Liver (tissue), 9 donors: ENCODE measurements around the gene SDR39U1. TPM values are rescaled to one million over a fixed set of nuclear protein-coding genes. Genes with fewer than 3 reads are reported as not detected.

Source experiments
- DNase-seq: peaks from one replicate; pipeline ENCODE4 v3.0.0-alpha.2; 2017; ENCODE audit warnings: low spot score
- H3K27ac ChIP-seq, 2 donors: one replicate each; pipeline ENCODE4 v1.7.0; 2013; ENCODE audit warnings: inconsistent platforms in 2 of 2, low read length in 2 of 2, control low read depth in 1 of 2, low read depth in 1 of 2, mild to moderate bottlenecking in 1 of 2
- H3K27me3 ChIP-seq, 4 donors: one replicate each; pipeline versions ENCODE4 v1.6.1 to v1.7.0; 2013; ENCODE audit warnings: low read length in 3 of 4, inconsistent platforms in 1 of 4, mild to moderate bottlenecking in 1 of 4, moderate library complexity in 1 of 4; ENCODE audit not compliant: control insufficient read depth in 4 of 4, insufficient read depth in 4 of 4
- H3K36me3 ChIP-seq, 4 donors: one replicate each; pipeline versions ENCODE4 v1.6.1 to v1.7.0; 2013; ENCODE audit warnings: low read length in 3 of 4, mild to moderate bottlenecking in 3 of 4, low read depth in 1 of 4, moderate library complexity in 1 of 4; ENCODE audit not compliant: control insufficient read depth in 4 of 4, insufficient read depth in 3 of 4
- H3K4me1 ChIP-seq, 4 donors: one replicate each; pipeline versions ENCODE4 v1.6.1 to v1.7.0; 2013; ENCODE audit warnings: low read length in 3 of 4, mild to moderate bottlenecking in 3 of 4, moderate library complexity in 1 of 4; ENCODE audit not compliant: control insufficient read depth in 4 of 4, insufficient read depth in 4 of 4
- H3K4me3 ChIP-seq, 3 donors: one replicate each; pipeline versions ENCODE4 v1.6.1 to v1.7.0; 2013; ENCODE audit warnings: low read length in 3 of 3, control low read depth in 1 of 3, low read depth in 1 of 3, mild to moderate bottlenecking in 1 of 3
- H3K9ac ChIP-seq, 2 donors: one replicate each; pipeline ENCODE4 v1.7.0; 2013; ENCODE audit warnings: low read length in 2 of 2, mild to moderate bottlenecking in 2 of 2, moderate library complexity in 2 of 2, control low read depth in 1 of 2, low read depth in 1 of 2
- H3K9me3 ChIP-seq, 4 donors: one replicate each; pipeline versions ENCODE4 v1.6.1 to v1.7.0; 2013; ENCODE audit warnings: low read length in 3 of 4; ENCODE audit not compliant: control insufficient read depth in 4 of 4
- ATF3 ChIP-seq: IDR thresholded peaks from 2 replicates; pipeline ENCODE4 v1.6.1; 2016; ENCODE audit warnings: antibody characterized with exemption
- CTCF ChIP-seq: fragments of 150-350 bp; IDR thresholded peaks from 2 replicates; pipeline ENCODE4 v1.5.1; 2017; ENCODE audit warnings: improper control_type of control experiment, low read depth, low read length; ENCODE audit not compliant: missing input control
- FOXA1 ChIP-seq: IDR thresholded peaks from 2 replicates; pipeline ENCODE4 v1.6.1; 2016; ENCODE audit warnings: antibody characterized with exemption
- FOXA2 ChIP-seq: IDR thresholded peaks from 2 replicates; pipeline ENCODE4 v1.6.1; 2016; ENCODE audit warnings: antibody characterized with exemption
- GABPA ChIP-seq, 2 donors: IDR thresholded peaks in 1 of 2; conservative IDR thresholded peaks in 1 of 2; 2 replicates each; pipeline ENCODE4 v1.6.1; 2016; ENCODE audit warnings: antibody characterized with exemption in 2 of 2, mild to moderate bottlenecking in 1 of 2, moderate library complexity in 1 of 2
- HNF4A ChIP-seq, 2 donors: conservative IDR thresholded peaks; 2 replicates each; pipeline ENCODE4 v1.6.1; 2016; ENCODE audit warnings: antibody characterized with exemption in 2 of 2, mild to moderate bottlenecking in 2 of 2
- HNF4G ChIP-seq: IDR thresholded peaks from 2 replicates; pipeline ENCODE4 v1.6.1; 2016; ENCODE audit warnings: antibody characterized with exemption
- JUND ChIP-seq, 2 donors: IDR thresholded peaks; 2 replicates each; pipeline ENCODE4 v1.6.1; 2016; ENCODE audit warnings: antibody characterized with exemption in 2 of 2
- MAX ChIP-seq: IDR thresholded peaks from 2 replicates; pipeline ENCODE4 v1.6.1; 2016; ENCODE audit warnings: antibody characterized with exemption
- RAD21 ChIP-seq, 2 donors: IDR thresholded peaks; 2 replicates each; pipeline ENCODE4 v1.6.1; 2016; ENCODE audit warnings: antibody characterized with exemption in 2 of 2, mild to moderate bottlenecking in 2 of 2
- RXRA ChIP-seq, 2 donors: IDR thresholded peaks; 2 replicates each; pipeline ENCODE4 v1.6.1; 2017 to 2018; ENCODE audit warnings: antibody characterized with exemption in 2 of 2, mild to moderate bottlenecking in 1 of 2
- SP1 ChIP-seq: IDR thresholded peaks from 2 replicates; pipeline ENCODE4 v1.6.1; 2018; ENCODE audit warnings: antibody characterized with exemption, mild to moderate bottlenecking
- TAF1 ChIP-seq: conservative IDR thresholded peaks from 2 replicates; pipeline ENCODE4 v1.6.1; 2016; ENCODE audit warnings: antibody characterized with exemption, mild to moderate bottlenecking
- YY1 ChIP-seq: IDR thresholded peaks from 2 replicates; pipeline ENCODE4 v1.6.1; 2016; ENCODE audit warnings: antibody characterized with exemption, mild to moderate bottlenecking
- WGBS: extraction: QIAGEN DNeasy Blood & Tissue Kit; methylation state at CpG from one replicate; pipeline ENCODE4 v1.1.7; 2013; 5-methylcytosine and 5-hydroxymethylcytosine counted together
- polyA plus RNA-seq, 2 donors: library from polyadenylated mRNA; stranded (reverse) in 1 of 2; unstranded in 1 of 2; fragments of 200-250 nt in 1 of 2; fragments of >200 nt in 1 of 2; fragmentation: Nextera tagmentation in 1 of 2; extraction: Ambion mirVana in 1 of 2; gene quantifications; one replicate each; pipeline versions ENCODE4 v1.2.1 to v1.2.3, GENCODE V29; 2013 to 2015
- total RNA-seq, 2 donors: library from RNA; depleted of rRNA; stranded (reverse); fragments of >200 nt; gene quantifications; one replicate each; pipeline ENCODE4 v1.2.3, GENCODE V29; 2014
- donor health status: healthy.
- donor health status: healthy.
- donor health status: healthy.
- donor health status: healthy.
- donor health status: healthy.

The SDR39U1 gene
- total and polyA plus RNA-seq, 4 donors, result 10.8 to 50.4 (median 25.9) TPM

- no peaks in the 10 kb centered on the region for H3K27me3 ChIP-seq
- peaks cover 0 to 4% (median 0%) of the 10 kb centered on the region in 4 donors for H3K36me3 ChIP-seq
- no peak overlapping the region for H3K9ac ChIP-seq
- TF ChIP-seq CTCF (no peak), YY1 (no peak), RXRA (IDR thresholded peaks at IDR 0.05) (no peak), MAX (no peak), GABPA (IDR thresholded peaks at IDR 0.05 in 1 of 2, conservative IDR thresholded peaks at IDR 0.05 in 1 of 2) (no peak), TAF1 (no peak), RAD21 (IDR thresholded peaks at IDR 0.05) (no peak), HNF4G (no peak), JUND (IDR thresholded peaks at IDR 0.05) (no peak), FOXA1 (no peak), SP1 (no peak)
- peaks cover 0 to 31% (median 22%) of the 10 kb centered on the region in 4 donors for H3K4me1 ChIP-seq
- H3K9me3 ChIP-seq, result no peaks in the 10 kb centered on the region
- DNase-seq, result no peak
- H3K4me3 ChIP-seq, result no peak overlapping the region
- 85% methylated on average over 4 of the region's 4 CpGs for WGBS
- no peak overlapping the region for H3K27ac ChIP-seq
Measured at GRCh38 chr14:24404814-24405213, 37.8 kb downstream of the SDR39U1 start.

- no peak for DNase-seq
- Histone ChIP-seq H3K36me3 (no peaks in the 10 kb centered on the region), H3K4me1 (peaks cover 3 to 39% (median 29%) of the 10 kb centered on the region in 4 donors), H3K9ac (no peak overlapping the region), H3K27ac (no peak overlapping the region), H3K9me3 (no peaks in the 10 kb centered on the region), H3K4me3 (no peak overlapping the region), H3K27me3 (no peaks in the 10 kb centered on the region)
- 79% methylated on average over 7 of the region's 7 CpGs for WGBS
- TF ChIP-seq FOXA2, result no peak
- TF ChIP-seq TAF1, result no peak
- no peak for TF ChIP-seq HNF4A (conservative IDR thresholded peaks at IDR 0.05)
- no peak for TF ChIP-seq HNF4G
- no peak for TF ChIP-seq RXRA (IDR thresholded peaks at IDR 0.05)
- no peak for TF ChIP-seq ATF3
- no peak for TF ChIP-seq RAD21 (IDR thresholded peaks at IDR 0.05)
- TF ChIP-seq GABPA (IDR thresholded peaks at IDR 0.05 in 1 of 2, conservative IDR thresholded peaks at IDR 0.05 in 1 of 2), result no peak
- no peak for TF ChIP-seq YY1
Measured at GRCh38 chr14:24403294-24403998, 39.1 kb downstream of the SDR39U1 start.

- Histone ChIP-seq H3K27me3 (no peaks in the 10 kb centered on the region), H3K4me3 (no peak overlapping the region), H3K9me3 (no peaks in the 10 kb centered on the region), H3K9ac (no peak overlapping the region), H3K36me3 (no peaks in the 10 kb centered on the region), H3K27ac (peak overlapping the region; percentile 59 to 61), H3K4me1 (peaks cover 3 to 39% (median 29%) of the 10 kb centered on the region in 4 donors)
- no peak for TF ChIP-seq RXRA (IDR thresholded peaks at IDR 0.05)
- TF ChIP-seq HNF4A (conservative IDR thresholded peaks at IDR 0.05), result no peak
- no peak for DNase-seq
- 67% methylated on average over 9 of the region's 9 CpGs for WGBS
Measured at GRCh38 chr14:24401810-24402702, 40.5 kb downstream of the SDR39U1 start.
